ENCODE data around the gene KIF21B. TPM values are rescaled to one million over a fixed set of nuclear protein-coding genes. Genes with fewer than 3 reads are reported as not detected.

KIF21B gene
- total RNA-seq, 1 experiment from 2014 or later, result 0.66 TPM

- peaks cover 49% of the 10 kb centered on the region for H3K27me3 ChIP-seq (ENCODE audit: low read length)
- no peaks in the 10 kb centered on the region for H3K36me3 ChIP-seq (ENCODE audit: low read depth, low read length)
- no peak for TF ChIP-seq EZH2 (IDR thresholded peaks at IDR 0.05; ENCODE audit: low read length, unreplicated experiment)
- TF ChIP-seq CTCF (conservative IDR thresholded peaks at IDR 0.05; ENCODE audit: low read depth, low read length), result no peak
- TF ChIP-seq EZH2phosphoT487 (IDR thresholded peaks at IDR 0.05; ENCODE audit: borderline replicate concordance, low read length), result no peak
- H3K4me2 ChIP-seq (ENCODE audit: low read length), result no peak overlapping the region
- ChIA-PET CTCF (interaction anchor here (0.6 kb wide), 1 partner anchor 47 kb away, joined by 4 read pairs; no protein-coding TSS in a partner anchor), POLR2A (ENCODE audit: unreplicated experiment) (interaction anchor here (0.5 to 0.7 kb wide), 2 partner anchors 164 to 176 kb away, joined by 3 to 4 read pairs; no protein-coding TSS in a partner anchor)
- BruUV-seq (replicated peaks), result no TSS peak
- H3K4me1 ChIP-seq (ENCODE audit: insufficient read depth, low read length), result peaks cover 11% of the 10 kb centered on the region
- no peaks in the 10 kb centered on the region for H4K20me1 ChIP-seq (ENCODE audit: low read length)
- H3K27ac ChIP-seq (ENCODE audit: low read length), result no peak overlapping the region
- H3K9me3 ChIP-seq (ENCODE audit: low read length), result no peaks in the 10 kb centered on the region
- no peak overlapping the region for H3K4me3 ChIP-seq (ENCODE audit: low read length)
- no peaks in the 10 kb centered on the region for H3K79me2 ChIP-seq (ENCODE audit: low read length)
- intact Hi-C loops (cut with micrococcal nuclease), result no loop called here
- no peaks in the 10 kb centered on the region for H3F3A ChIP-seq (ENCODE audit: low read length, unreplicated experiment)
- H2AFZ ChIP-seq (ENCODE audit: low read length), result no peak overlapping the region
- ATAC-seq (no peak), DNase-seq (no peak)
- H3K9me2 ChIP-seq (replicated peaks; ENCODE audit: low read length), result no peaks in the 10 kb centered on the region
- no peak overlapping the region for H3K9ac ChIP-seq (ENCODE audit: low read length)
These were observed 3.4 kb downstream of the KIF21B start for GRCh38 chr1:201020040-201020591.

- no peaks in the 10 kb centered on the region for H3K36me3 ChIP-seq (ENCODE audit: low read depth, low read length)
- H4K20me1 ChIP-seq (ENCODE audit: low read length), result no peaks in the 10 kb centered on the region
- no peaks in the 10 kb centered on the region for H3K79me2 ChIP-seq (ENCODE audit: low read length)
- no peak for TF ChIP-seq EZH2phosphoT487 (IDR thresholded peaks at IDR 0.05; ENCODE audit: borderline replicate concordance, low read length)
- no peak for TF ChIP-seq EZH2 (IDR thresholded peaks at IDR 0.05; ENCODE audit: low read length, unreplicated experiment)
- no peak for TF ChIP-seq CTCF (conservative IDR thresholded peaks at IDR 0.05; ENCODE audit: low read depth, low read length)
- H3K4me1 ChIP-seq (ENCODE audit: insufficient read depth, low read length), result peaks cover 11% of the 10 kb centered on the region
- H2AFZ ChIP-seq (ENCODE audit: low read length), result no peak overlapping the region
- no peaks in the 10 kb centered on the region for H3K9me3 ChIP-seq (ENCODE audit: low read length)
- ChIA-PET POLR2A (ENCODE audit: unreplicated experiment) (interaction anchor here (0.5 kb wide), 1 partner anchor 165 kb away, joined by 4 read pairs; no protein-coding TSS in a partner anchor), CTCF (no interaction called here)
- no peak overlapping the region for H3K27ac ChIP-seq (ENCODE audit: low read length)
- BruUV-seq (replicated peaks), result no TSS peak
- no peaks in the 10 kb centered on the region for H3F3A ChIP-seq (ENCODE audit: low read length, unreplicated experiment)
- H3K9ac ChIP-seq (ENCODE audit: low read length), result no peak overlapping the region
- no peak overlapping the region for H3K4me2 ChIP-seq (ENCODE audit: low read length)
- H3K27me3 ChIP-seq (ENCODE audit: low read length), result peaks cover 48% of the 10 kb centered on the region
- ATAC-seq, result peak; percentile 18; the same call in 1 of the 2 replicates
- DNase-seq, result peak; percentile 73
- H3K9me2 ChIP-seq (replicated peaks; ENCODE audit: low read length), result no peaks in the 10 kb centered on the region
- intact Hi-C loops (cut with micrococcal nuclease), result no loop called here
- no peak overlapping the region for H3K4me3 ChIP-seq (ENCODE audit: low read length)
These were observed 4.1 kb downstream of the KIF21B start for GRCh38 chr1:201019321-201019977.

GRCh38 chr1:201017828-201018163, 5.7 kb downstream of the KIF21B start:
- intact Hi-C loops (cut with micrococcal nuclease), result no loop called here
- ChIA-PET POLR2A (ENCODE audit: unreplicated experiment) (no interaction called here), CTCF (interaction anchor here (0.6 kb wide), 1 partner anchor 46 kb away, joined by 4 read pairs; no protein-coding TSS in a partner anchor)
- Histone ChIP-seq H3K9me2 (replicated peaks; ENCODE audit: low read length) (no peaks in the 10 kb centered on the region), H3K9ac (ENCODE audit: low read length) (no peak overlapping the region), H3K4me1 (ENCODE audit: insufficient read depth, low read length) (peaks cover 11% of the 10 kb centered on the region), H3K36me3 (ENCODE audit: low read depth, low read length) (no peaks in the 10 kb centered on the region), H3K4me3 (ENCODE audit: low read length) (no peak overlapping the region), H3F3A (ENCODE audit: low read length, unreplicated experiment) (no peaks in the 10 kb centered on the region), H3K27ac (ENCODE audit: low read length) (no peak overlapping the region), H3K4me2 (ENCODE audit: low read length) (no peak overlapping the region), H3K79me2 (ENCODE audit: low read length) (no peaks in the 10 kb centered on the region), H2AFZ (ENCODE audit: low read length) (no peak overlapping the region), H4K20me1 (ENCODE audit: low read length) (no peaks in the 10 kb centered on the region), H3K27me3 (ENCODE audit: low read length) (peaks cover 38% of the 10 kb centered on the region), H3K9me3 (ENCODE audit: low read length) (no peaks in the 10 kb centered on the region)
- no TSS peak for BruUV-seq (replicated peaks)
- ATAC-seq (no peak), DNase-seq (no peak)
- TF ChIP-seq EZH2phosphoT487 (IDR thresholded peaks at IDR 0.05; ENCODE audit: borderline replicate concordance, low read length) (no peak), CTCF (conservative IDR thresholded peaks at IDR 0.05; ENCODE audit: low read depth, low read length) (no peak), EZH2 (IDR thresholded peaks at IDR 0.05; ENCODE audit: low read length, unreplicated experiment) (no peak)

Measured in PC-3 (cell line).